ENCODE measurements around the gene CEACAM5.

The CEACAM5 gene

DNA sequence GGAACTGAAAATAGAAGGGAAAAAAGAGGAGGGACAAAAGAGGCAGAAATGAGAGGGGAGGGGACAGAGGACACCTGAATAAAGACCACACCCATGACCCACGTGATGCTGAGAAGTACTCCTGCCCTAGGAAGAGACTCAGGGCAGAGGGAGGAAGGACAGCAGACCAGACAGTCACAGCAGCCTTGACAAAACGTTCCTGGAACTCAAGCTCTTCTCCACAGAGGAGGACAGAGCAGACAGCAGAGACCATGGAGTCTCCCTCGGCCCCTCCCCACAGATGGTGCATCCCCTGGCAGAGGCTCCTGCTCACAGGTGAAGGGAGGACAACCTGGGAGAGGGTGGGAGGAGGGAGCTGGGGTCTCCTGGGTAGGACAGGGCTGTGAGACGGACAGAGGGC lies at the start of gene CEACAM5:
TSS of gene CEACAM5 (plus strand) at position 146 of the 400 bp plus-strand sequence. CDS start at position 252, 106 bp downstream.
- no peak within 1 kb of the TSS for H3K4me3 ChIP-seq (ENCODE audit: low read depth in 1 of 2, low read length in 2 of 2)
- no peaks in the 10 kb centered on the region for H3K4me1 ChIP-seq (ENCODE audit: insufficient read depth, low read length)
- H3K27ac ChIP-seq (ENCODE audit: low read depth, low read length), result no peak within 1 kb of the TSS
- no peaks in the 10 kb centered on the region for H3K36me3 ChIP-seq (ENCODE audit: insufficient read depth, low read length)
- no peak within 1 kb of the TSS for H3K9ac ChIP-seq (ENCODE audit: low read length)
- H3K27me3 ChIP-seq (ENCODE audit: control insufficient read depth in 1 of 2, insufficient read depth in 2 of 2, low read length in 2 of 2), result peaks cover 0 to 26% of the 10 kb centered on the region in 2 donors
- no peaks in the 10 kb centered on the region for H3K9me3 ChIP-seq (ENCODE audit: low read length)

DNA sequence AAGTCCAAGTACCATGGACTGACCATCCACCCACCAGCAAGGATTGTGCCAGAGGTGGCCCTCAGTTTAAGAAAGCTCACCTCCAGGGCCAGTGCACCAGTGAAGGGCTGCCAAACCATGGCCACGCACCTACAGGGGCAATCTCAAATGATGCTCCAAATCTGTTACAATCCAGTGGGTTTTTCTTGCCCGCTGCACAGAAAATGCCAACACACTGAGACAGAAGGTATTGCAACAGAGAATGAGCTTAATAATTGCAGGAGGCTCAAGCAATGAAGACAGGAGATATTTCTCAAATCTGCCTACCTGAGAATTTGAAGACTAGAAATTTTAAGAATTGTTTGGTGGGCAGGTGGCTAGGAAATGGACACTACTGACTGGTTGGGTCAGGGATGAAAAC lies 42.4 kb upstream of the CEACAM5 start:
- H3K27me3 ChIP-seq (ENCODE audit: control insufficient read depth in 1 of 2, insufficient read depth in 2 of 2, low read length in 2 of 2), result peaks cover 0 to 4% of the 10 kb centered on the region in 2 donors
- H3K4me1 ChIP-seq (ENCODE audit: insufficient read depth, low read length), result no peaks in the 10 kb centered on the region
- H3K9me3 ChIP-seq (ENCODE audit: low read length), result peaks cover 5% of the 10 kb centered on the region
- no peak overlapping the region for H3K27ac ChIP-seq (ENCODE audit: low read depth, low read length)
- H3K4me3 ChIP-seq (ENCODE audit: low read depth in 1 of 2, low read length in 2 of 2), result no peak overlapping the region
- H3K9ac ChIP-seq (ENCODE audit: low read length), result no peak overlapping the region
- H3K36me3 ChIP-seq (ENCODE audit: insufficient read depth, low read length), result no peaks in the 10 kb centered on the region

DNA sequence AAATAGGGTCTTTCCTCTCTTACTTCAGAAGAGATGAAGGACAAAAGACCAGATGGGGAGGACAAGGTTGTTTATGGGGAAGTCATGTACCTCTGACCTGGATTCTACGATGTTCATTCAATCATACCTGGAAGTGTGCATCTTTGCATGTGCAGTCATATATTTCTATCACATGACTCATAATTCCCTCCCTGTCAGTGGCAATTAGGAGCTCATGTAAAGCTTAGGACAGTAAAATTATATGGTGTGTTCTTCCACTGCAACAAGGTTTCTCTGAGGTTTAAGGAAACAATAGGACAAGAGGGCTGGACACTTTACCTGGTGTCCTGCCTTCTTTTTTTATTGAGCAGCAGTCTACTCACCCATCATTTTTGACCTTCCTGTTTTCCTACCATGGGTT lies 40.1 kb upstream of the CEACAM5 start:
- H3K27me3 ChIP-seq (ENCODE audit: control insufficient read depth in 1 of 2, insufficient read depth in 2 of 2, low read length in 2 of 2), result peaks cover 0 to 4% of the 10 kb centered on the region in 2 donors
- no peaks in the 10 kb centered on the region for H3K4me1 ChIP-seq (ENCODE audit: insufficient read depth, low read length)
- H3K9ac ChIP-seq (ENCODE audit: low read length), result no peak overlapping the region
- H3K36me3 ChIP-seq (ENCODE audit: insufficient read depth, low read length), result no peaks in the 10 kb centered on the region
- H3K9me3 ChIP-seq (ENCODE audit: low read length), result peaks cover 5% of the 10 kb centered on the region
- H3K27ac ChIP-seq (ENCODE audit: low read depth, low read length), result no peak overlapping the region
- H3K4me3 ChIP-seq (ENCODE audit: low read depth in 1 of 2, low read length in 2 of 2), result no peak overlapping the region

DNA sequence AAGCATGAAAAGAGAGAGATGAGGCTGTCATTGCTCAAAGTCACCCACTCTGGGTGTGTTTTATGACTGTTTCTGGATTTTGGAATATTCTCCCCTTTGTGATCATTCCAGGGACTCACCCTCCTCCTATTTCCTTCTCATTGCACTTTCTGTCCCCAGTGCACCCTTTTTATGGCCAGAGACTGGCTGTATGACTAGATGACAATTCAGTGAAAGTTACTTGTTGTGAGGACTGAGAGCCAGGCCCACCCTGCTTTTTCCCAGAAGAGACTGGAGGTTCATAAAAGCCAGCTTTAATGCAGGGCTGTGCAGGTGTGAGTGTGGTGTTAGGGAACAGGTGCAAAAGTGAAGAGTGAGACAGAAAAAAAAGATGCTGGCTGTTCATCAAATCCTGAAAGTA lies 37.7 kb upstream of the CEACAM5 start:
- Histone ChIP-seq H3K9me3 (ENCODE audit: low read length) (peaks cover 5% of the 10 kb centered on the region), H3K9ac (ENCODE audit: low read length) (no peak overlapping the region), H3K4me1 (ENCODE audit: insufficient read depth, low read length) (no peaks in the 10 kb centered on the region), H3K36me3 (ENCODE audit: insufficient read depth, low read length) (no peaks in the 10 kb centered on the region), H3K27ac (ENCODE audit: low read depth, low read length) (no peak overlapping the region), H3K27me3 (ENCODE audit: control insufficient read depth in 1 of 2, insufficient read depth in 2 of 2, low read length in 2 of 2) (peaks cover 0 to 4% of the 10 kb centered on the region in 2 donors), H3K4me3 (ENCODE audit: low read depth in 1 of 2, low read length in 2 of 2) (no peak overlapping the region)

DNA sequence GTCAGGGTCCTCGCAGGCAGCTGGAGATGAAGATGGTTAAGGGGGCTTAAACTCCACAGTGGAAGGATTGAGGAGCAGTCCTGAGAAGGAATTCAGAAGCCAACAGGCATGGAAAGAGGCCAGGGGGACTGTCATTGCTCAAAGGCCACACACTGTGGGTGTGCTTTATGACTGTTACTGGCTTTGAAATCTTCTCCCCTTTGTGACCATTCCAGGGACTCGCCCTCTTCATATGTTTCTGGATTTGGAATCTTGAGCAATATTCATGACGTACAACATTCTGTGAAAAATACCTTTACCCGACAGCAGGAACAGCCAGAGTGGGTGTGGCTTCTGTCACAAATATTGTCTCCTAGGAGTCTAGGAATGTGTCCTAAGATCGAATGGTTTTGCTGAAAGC lies 36.9 kb upstream of the CEACAM5 start:
- Histone ChIP-seq H3K27ac (ENCODE audit: low read depth, low read length) (no peak overlapping the region), H3K4me1 (ENCODE audit: insufficient read depth, low read length) (no peaks in the 10 kb centered on the region), H3K4me3 (ENCODE audit: low read depth in 1 of 2, low read length in 2 of 2) (no peak overlapping the region), H3K9me3 (ENCODE audit: low read length) (no peaks in the 10 kb centered on the region), H3K9ac (ENCODE audit: low read length) (no peak overlapping the region), H3K27me3 (ENCODE audit: control insufficient read depth in 1 of 2, insufficient read depth in 2 of 2, low read length in 2 of 2) (peaks cover 0 to 4% of the 10 kb centered on the region in 2 donors), H3K36me3 (ENCODE audit: insufficient read depth, low read length) (no peaks in the 10 kb centered on the region)

DNA sequence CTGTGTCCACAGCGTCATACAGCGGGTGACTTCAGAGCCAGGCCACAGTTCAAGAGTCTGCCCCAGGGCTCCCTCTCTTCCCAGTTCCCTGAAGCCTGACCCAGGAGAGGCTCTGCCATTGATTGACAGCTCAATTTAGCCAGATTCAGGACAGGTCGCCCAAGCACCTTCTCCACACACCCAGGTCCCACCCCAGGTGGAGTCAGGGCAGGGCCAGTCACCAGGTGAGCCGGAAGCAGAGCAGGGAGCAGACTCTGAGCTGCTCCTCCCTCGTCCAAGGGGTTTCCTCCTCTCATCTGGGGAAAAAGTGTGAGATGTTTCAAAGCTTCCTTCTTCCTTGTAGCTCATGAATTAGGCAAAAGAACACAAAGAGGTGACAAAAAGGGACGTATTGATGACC lies 26.0 kb upstream of the CEACAM5 start:
- H3K4me3 ChIP-seq (ENCODE audit: low read depth in 1 of 2, low read length in 2 of 2), result no peak overlapping the region
- no peaks in the 10 kb centered on the region for H3K27me3 ChIP-seq (ENCODE audit: control insufficient read depth in 1 of 2, insufficient read depth in 2 of 2, low read length in 2 of 2)
- no peak overlapping the region for H3K27ac ChIP-seq (ENCODE audit: low read depth, low read length)
- H3K9ac ChIP-seq (ENCODE audit: low read length), result no peak overlapping the region
- H3K36me3 ChIP-seq (ENCODE audit: insufficient read depth, low read length), result no peaks in the 10 kb centered on the region
- H3K4me1 ChIP-seq (ENCODE audit: insufficient read depth, low read length), result no peaks in the 10 kb centered on the region
- no peaks in the 10 kb centered on the region for H3K9me3 ChIP-seq (ENCODE audit: low read length)

DNA sequence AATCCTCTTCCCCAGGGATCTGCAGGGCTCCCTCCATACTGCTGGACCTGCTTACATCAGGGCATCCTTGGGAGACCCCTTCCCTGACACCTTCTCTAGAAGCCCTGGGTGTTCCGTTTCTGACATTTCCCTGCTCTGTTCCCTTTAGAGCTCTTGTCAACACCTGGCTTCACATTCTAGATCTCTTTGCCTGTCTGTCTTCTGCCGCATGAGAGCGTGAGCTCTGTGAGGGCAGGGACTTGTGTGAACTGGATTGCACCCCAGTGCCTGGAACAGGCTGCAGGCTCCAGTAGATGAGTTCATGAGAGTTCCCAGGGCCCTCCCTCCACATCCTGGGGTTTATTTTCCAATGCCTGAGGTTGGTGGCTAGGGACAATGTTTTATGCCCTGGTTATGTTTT lies 21.0 kb upstream of the CEACAM5 start:
- Histone ChIP-seq H3K27me3 (ENCODE audit: control insufficient read depth in 1 of 2, insufficient read depth in 2 of 2, low read length in 2 of 2) (no peaks in the 10 kb centered on the region), H3K9ac (ENCODE audit: low read length) (no peak overlapping the region), H3K27ac (ENCODE audit: low read depth, low read length) (no peak overlapping the region), H3K4me1 (ENCODE audit: insufficient read depth, low read length) (no peaks in the 10 kb centered on the region), H3K36me3 (ENCODE audit: insufficient read depth, low read length) (no peaks in the 10 kb centered on the region), H3K9me3 (ENCODE audit: low read length) (no peaks in the 10 kb centered on the region), H3K4me3 (ENCODE audit: low read depth in 1 of 2, low read length in 2 of 2) (no peak overlapping the region)

DNA sequence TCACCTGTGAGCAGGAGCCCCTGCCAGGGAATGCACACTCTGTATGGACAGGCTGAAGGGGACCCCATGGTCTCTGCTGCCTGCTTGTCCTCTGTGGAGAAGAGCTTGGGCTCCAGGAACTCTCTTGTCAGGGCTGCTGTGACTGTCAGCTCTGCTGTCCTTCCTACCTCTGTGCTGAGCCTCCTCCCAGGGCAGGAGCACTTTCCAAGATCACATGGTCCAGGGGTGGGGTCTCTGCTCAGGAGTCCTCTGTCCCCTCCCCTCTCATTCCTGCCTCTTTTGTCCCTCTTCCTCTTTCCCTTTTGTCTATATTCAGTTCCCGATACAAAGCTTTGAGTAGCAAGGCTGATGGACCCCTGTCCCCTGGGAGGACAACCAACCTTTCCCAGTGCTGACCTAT lies 20.3 kb upstream of the CEACAM5 start, which contains the start of gene CEACAM7:
TSS of gene CEACAM7 (minus strand) at position 173 of the 400 bp plus-strand sequence. CDS start at position 68, 105 bp downstream.
- no peaks in the 10 kb centered on the region for H3K36me3 ChIP-seq (ENCODE audit: insufficient read depth, low read length)
- no peak within 1 kb of the TSS for H3K27ac ChIP-seq (ENCODE audit: low read depth, low read length)
- H3K9ac ChIP-seq (ENCODE audit: low read length), result no peak within 1 kb of the TSS
- H3K27me3 ChIP-seq (ENCODE audit: control insufficient read depth in 1 of 2, insufficient read depth in 2 of 2, low read length in 2 of 2), result no peaks in the 10 kb centered on the region
- no peaks in the 10 kb centered on the region for H3K4me1 ChIP-seq (ENCODE audit: insufficient read depth, low read length)
- H3K9me3 ChIP-seq (ENCODE audit: low read length), result no peaks in the 10 kb centered on the region
- H3K4me3 ChIP-seq (ENCODE audit: low read depth in 1 of 2, low read length in 2 of 2), result no peak within 1 kb of the TSS

DNA sequence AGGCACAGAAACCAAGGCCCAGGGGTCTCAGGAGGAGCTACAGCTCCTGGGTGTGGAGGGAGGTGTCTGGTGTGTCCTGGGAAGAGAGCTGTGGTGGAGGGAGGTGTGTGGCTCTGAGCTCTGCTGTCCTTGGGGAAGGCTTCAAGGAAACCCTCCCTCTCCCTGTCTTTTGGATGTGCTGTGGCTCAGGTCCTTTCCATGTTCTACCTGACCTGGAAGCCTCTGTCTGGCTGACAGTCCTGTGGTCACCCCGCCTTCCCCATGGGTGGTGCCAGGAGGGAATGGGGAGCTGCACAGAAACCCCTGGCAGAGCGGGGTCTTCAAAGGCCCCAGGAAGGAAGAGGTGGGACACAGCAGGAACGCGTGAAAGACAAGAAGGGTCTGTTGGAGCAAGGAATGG lies 19.7 kb upstream of the CEACAM5 start:
- Histone ChIP-seq H3K36me3 (ENCODE audit: insufficient read depth, low read length) (no peaks in the 10 kb centered on the region), H3K9me3 (ENCODE audit: low read length) (no peaks in the 10 kb centered on the region), H3K4me3 (ENCODE audit: low read depth in 1 of 2, low read length in 2 of 2) (no peak overlapping the region), H3K4me1 (ENCODE audit: insufficient read depth, low read length) (no peaks in the 10 kb centered on the region), H3K9ac (ENCODE audit: low read length) (no peak overlapping the region), H3K27me3 (ENCODE audit: control insufficient read depth in 1 of 2, insufficient read depth in 2 of 2, low read length in 2 of 2) (no peaks in the 10 kb centered on the region), H3K27ac (ENCODE audit: low read depth, low read length) (no peak overlapping the region)

DNA sequence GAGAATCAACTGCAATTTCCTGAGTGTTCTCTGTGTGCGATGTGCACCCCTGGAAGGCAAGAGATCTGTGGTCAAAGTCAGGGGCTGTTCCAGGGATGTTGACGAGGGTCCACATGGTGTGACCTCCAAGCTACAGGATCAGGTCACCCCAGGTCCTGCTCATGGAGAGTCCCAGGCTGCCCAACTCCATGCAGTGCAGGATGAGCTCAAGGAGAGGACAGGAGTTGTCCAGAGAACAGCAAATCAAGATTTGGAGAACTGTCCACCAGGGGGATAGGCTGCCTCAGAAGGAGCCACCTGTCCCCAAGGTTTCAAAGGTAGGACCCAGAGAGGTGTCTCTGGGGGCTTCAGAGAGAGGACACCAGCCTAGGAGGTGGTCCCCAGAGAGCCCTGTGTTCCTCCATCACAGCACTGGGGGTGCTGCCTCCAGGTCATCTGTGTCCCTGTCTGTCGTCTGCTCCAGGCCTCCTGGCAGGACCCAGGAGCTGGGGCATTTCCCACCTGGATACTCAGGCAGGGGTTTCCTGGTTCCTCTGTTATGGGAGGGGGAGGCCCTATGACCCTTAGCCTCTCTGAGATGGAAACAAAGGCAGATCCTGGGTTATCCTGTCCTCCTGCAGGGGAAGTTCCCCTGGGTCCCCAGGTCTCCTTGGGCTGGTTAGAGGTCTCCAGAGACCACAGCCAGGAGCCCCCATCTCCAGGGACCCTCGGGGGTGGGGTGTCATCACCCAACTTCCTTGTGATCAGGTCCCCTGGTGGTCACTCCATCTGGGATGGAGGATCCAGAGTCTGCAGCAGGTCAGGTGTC lies 18.2 kb upstream of the CEACAM5 start:
- Histone ChIP-seq H3K27me3 (ENCODE audit: control insufficient read depth in 1 of 2, insufficient read depth in 2 of 2, low read length in 2 of 2) (no peaks in the 10 kb centered on the region), H3K4me1 (ENCODE audit: insufficient read depth, low read length) (no peaks in the 10 kb centered on the region), H3K27ac (ENCODE audit: low read depth, low read length) (no peak overlapping the region), H3K4me3 (ENCODE audit: low read depth in 1 of 2, low read length in 2 of 2) (no peak overlapping the region), H3K9ac (ENCODE audit: low read length) (no peak overlapping the region), H3K9me3 (ENCODE audit: low read length) (no peaks in the 10 kb centered on the region), H3K36me3 (ENCODE audit: insufficient read depth, low read length) (no peaks in the 10 kb centered on the region)

DNA sequence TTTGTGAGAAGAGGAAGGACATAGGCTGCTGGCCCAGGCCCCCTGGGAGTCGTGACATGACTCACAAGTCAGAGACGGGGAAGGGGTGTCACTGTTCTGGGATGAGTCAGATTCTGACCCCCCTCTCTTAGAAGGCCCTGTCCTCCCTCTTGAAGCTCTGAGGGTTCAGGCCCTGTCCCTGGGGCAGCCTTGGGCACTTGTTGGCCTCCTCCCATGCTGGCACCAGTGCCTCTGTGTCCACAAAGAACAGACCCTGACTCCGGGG lies 17.7 kb upstream of the CEACAM5 start:
- H3K27me3 ChIP-seq (ENCODE audit: control insufficient read depth in 1 of 2, insufficient read depth in 2 of 2, low read length in 2 of 2), result peaks cover 0 to 3% of the 10 kb centered on the region in 2 donors
- H3K4me3 ChIP-seq (ENCODE audit: low read depth in 1 of 2, low read length in 2 of 2), result no peak overlapping the region
- no peaks in the 10 kb centered on the region for H3K9me3 ChIP-seq (ENCODE audit: low read length)
- H3K9ac ChIP-seq (ENCODE audit: low read length), result no peak overlapping the region
- no peaks in the 10 kb centered on the region for H3K4me1 ChIP-seq (ENCODE audit: insufficient read depth, low read length)
- H3K27ac ChIP-seq (ENCODE audit: low read depth, low read length), result no peak overlapping the region
- no peaks in the 10 kb centered on the region for H3K36me3 ChIP-seq (ENCODE audit: insufficient read depth, low read length)

DNA sequence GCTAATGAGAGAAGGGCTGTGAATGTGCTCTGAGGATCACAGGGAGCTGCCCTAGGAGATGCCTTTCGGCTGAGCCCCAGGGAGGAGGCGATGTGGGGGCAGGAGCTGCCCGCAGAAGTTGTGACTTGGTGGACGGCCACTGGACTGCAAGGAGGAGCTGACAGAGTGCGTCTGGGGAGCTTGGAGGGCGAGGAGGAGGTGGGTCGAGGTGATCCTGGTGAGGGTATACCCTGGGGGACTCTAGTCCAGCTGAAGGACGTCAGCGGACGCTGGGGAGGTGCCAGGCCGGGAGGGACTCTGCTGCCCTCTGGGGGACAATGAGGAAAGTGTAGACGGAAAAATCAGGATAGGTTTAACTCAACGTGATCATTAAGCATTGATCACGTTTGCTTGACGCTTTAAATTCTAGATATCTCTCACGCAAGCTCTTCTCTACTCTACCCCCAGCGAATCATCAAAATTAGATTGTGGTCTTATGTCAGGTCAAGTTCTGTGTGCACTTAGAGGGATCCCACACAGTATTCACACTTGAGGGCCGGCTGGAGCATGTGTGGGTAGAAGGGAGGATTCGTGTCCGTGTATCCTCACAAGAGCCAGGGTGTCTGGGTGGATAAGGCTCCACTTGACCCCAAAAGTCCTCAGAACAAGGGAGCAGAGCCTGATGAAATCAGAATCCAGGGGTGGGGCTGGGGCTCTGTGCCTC lies 17.0 kb upstream of the CEACAM5 start:
- Histone ChIP-seq H3K27me3 (ENCODE audit: control insufficient read depth in 1 of 2, insufficient read depth in 2 of 2, low read length in 2 of 2) (peaks cover 0 to 7% of the 10 kb centered on the region in 2 donors), H3K9ac (ENCODE audit: low read length) (no peak overlapping the region), H3K36me3 (ENCODE audit: insufficient read depth, low read length) (no peaks in the 10 kb centered on the region), H3K4me1 (ENCODE audit: insufficient read depth, low read length) (no peaks in the 10 kb centered on the region), H3K4me3 (ENCODE audit: low read depth in 1 of 2, low read length in 2 of 2) (no peak overlapping the region), H3K27ac (ENCODE audit: low read depth, low read length) (no peak overlapping the region), H3K9me3 (ENCODE audit: low read length) (no peaks in the 10 kb centered on the region)
